ENCODE measurements around the gene EIF2B4. TPM values are rescaled to one million over a fixed set of nuclear protein-coding genes. Genes with fewer than 3 reads are reported as not detected.
"Not testable (repeated sequence)": the region's sequence is repeated elsewhere in the genome, so short reads cannot be mapped to it uniquely, and the experiment has no call there.

EIF2B4 gene
- total RNA-seq, 2 experiments from 2014 or later, result 41.2 to 43.6 TPM

DNA sequence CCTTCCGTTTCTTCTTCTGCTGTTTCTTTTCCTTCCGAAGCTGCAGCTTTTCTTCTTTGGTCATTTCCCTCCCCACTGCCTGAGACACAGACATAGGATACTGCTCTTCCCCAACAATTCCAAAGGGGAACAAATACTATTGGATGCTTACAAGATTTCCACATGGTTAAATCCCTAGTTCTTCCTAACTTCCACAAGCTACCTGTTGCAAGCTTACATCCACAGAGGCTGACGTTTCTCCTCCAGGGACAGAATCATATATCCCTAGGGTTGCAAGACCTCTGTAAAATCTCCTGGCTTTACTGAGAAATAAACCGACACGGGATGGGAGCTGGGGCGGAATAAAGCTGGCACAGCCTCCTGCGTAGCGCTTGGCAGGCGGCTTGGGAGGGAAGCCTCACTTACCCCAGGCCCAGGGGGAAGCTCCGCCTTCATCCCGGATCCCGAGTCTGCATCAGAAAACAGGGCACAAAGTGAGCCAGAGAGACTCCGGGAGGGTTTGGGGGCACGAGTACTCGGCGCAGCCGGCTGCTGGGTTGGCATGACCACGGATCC, 590 bp downstream of the EIF2B4 start:
- H3K4me3 Mint-ChIP-seq, result peak overlapping the region; percentile 89
- no peak for DNase-seq
- no peaks in the 10 kb centered on the region for H3K9me3 Mint-ChIP-seq
- peaks cover 40% of the 10 kb centered on the region for H3K4me1 Mint-ChIP-seq
- H3K27ac Mint-ChIP-seq, result peak overlapping the region; percentile 93
- H3K36me3 Mint-ChIP-seq, result peaks cover 35% of the 10 kb centered on the region
- no peaks in the 10 kb centered on the region for H3K27me3 Mint-ChIP-seq

DNA sequence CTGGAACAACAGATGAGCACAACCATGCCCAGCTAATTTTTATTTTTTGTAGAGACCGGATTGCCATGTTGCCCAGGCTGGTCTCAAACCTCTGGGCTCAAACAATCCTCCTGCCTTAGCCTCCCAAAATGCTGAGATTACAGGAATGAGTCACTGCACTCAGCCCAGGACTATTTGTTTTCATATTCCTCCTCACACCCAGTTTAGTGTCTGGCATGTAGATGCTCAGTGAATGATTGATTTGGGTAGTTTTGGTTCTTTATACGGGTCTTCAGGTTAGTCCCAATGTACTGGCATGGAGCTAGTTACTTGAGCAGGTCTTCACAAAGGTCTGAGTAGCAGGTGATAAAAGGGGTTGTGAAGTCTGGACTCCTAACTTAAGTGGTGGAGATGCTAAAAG, 6.2 kb downstream of the EIF2B4 start:
- no peaks in the 10 kb centered on the region for H3K9me3 Mint-ChIP-seq
- peaks cover 22% of the 10 kb centered on the region for H3K36me3 Mint-ChIP-seq
- DNase-seq, result no peak
- H3K27ac Mint-ChIP-seq, result no peak overlapping the region
- H3K27me3 Mint-ChIP-seq, result no peaks in the 10 kb centered on the region
- H3K4me1 Mint-ChIP-seq, result peaks cover 17% of the 10 kb centered on the region
- H3K4me3 Mint-ChIP-seq, result no peak overlapping the region

DNA sequence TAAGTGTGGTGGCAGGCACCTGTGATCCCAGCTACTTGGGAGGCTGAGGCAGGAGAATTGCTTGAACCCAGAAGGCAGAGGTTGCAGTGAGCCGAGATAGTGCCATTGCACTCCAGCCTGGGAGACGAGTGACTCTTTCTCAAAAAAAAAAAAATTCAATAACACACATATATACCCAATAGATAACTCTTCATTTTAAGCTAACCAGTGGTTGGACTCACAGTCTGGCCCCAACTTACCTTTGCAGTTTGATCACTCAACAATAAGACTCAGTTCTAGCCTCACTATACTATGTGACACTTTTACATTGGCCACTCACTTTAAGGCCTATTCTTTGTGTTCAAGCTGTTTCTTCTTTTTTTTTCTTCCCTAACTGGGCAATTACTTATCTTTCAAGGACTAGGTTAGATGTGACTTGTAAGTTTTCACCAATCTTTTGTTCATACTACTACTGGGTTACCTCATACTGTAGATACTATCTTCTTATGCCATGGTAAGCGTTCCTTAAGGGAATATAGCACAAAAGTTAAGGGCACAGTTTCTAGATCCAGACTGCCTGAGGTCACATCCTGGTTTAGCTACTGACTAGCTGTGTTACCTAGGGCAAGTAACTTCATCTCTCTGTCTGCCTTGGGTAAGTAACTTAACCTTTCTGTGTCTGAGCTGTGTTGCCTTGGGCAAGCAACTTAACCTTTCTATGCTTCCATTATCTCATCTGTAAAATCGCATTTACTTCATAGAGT, 7.3 kb downstream of the EIF2B4 start:
- H3K36me3 Mint-ChIP-seq, result peaks cover 31% of the 10 kb centered on the region
- H3K4me3 Mint-ChIP-seq, result no peak overlapping the region
- no peaks in the 10 kb centered on the region for H3K27me3 Mint-ChIP-seq
- no peak for DNase-seq
- peaks cover 14% of the 10 kb centered on the region for H3K4me1 Mint-ChIP-seq
- H3K27ac Mint-ChIP-seq, result no peak overlapping the region
- peaks cover 2% of the 10 kb centered on the region for H3K9me3 Mint-ChIP-seq

GRCh38 chr2:27356382-27357181, 13.6 kb downstream of the EIF2B4 start, which contains the start of gene GTF3C2:
GTF3C2 (minus strand) TSS chr2:27356764; CDS start chr2:27343554, 13,210 bp downstream.
- peak; percentile 91 for DNase-seq
- H3K4me1 Mint-ChIP-seq, result peaks cover 42% of the 10 kb centered on the region
- H3K9me3 Mint-ChIP-seq, result peaks cover 2% of the 10 kb centered on the region
- peak within 1 kb of the TSS; percentile 97 for H3K4me3 Mint-ChIP-seq
- H3K27ac Mint-ChIP-seq, result peak within 1 kb of the TSS; percentile 100
- no peaks in the 10 kb centered on the region for H3K27me3 Mint-ChIP-seq
- H3K36me3 Mint-ChIP-seq, result peaks cover 35% of the 10 kb centered on the region

- H3K27ac Mint-ChIP-seq, result peak overlapping the region; percentile 100
- H3K27me3 Mint-ChIP-seq, result no peaks in the 10 kb centered on the region
- H3K36me3 Mint-ChIP-seq, result peaks cover 33% of the 10 kb centered on the region
- peak overlapping the region; percentile 97 for H3K4me3 Mint-ChIP-seq
- H3K9me3 Mint-ChIP-seq, result peaks cover 2% of the 10 kb centered on the region
- no peak for DNase-seq
- peaks cover 45% of the 10 kb centered on the region for H3K4me1 Mint-ChIP-seq
Observed at GRCh38 chr2:27356056-27356381, 14.1 kb downstream of the EIF2B4 start.

- peaks cover 25% of the 10 kb centered on the region for H3K36me3 Mint-ChIP-seq
- H3K27me3 Mint-ChIP-seq, result no peaks in the 10 kb centered on the region
- H3K4me3 Mint-ChIP-seq, result peak overlapping the region; percentile 59
- H3K27ac Mint-ChIP-seq, result peak overlapping the region; percentile 12
- H3K4me1 Mint-ChIP-seq, result peaks cover 52% of the 10 kb centered on the region
- DNase-seq, result no peak
- H3K9me3 Mint-ChIP-seq, result peaks cover 2% of the 10 kb centered on the region
Observed at GRCh38 chr2:27354597-27354927, 15.6 kb downstream of the EIF2B4 start.

DNA sequence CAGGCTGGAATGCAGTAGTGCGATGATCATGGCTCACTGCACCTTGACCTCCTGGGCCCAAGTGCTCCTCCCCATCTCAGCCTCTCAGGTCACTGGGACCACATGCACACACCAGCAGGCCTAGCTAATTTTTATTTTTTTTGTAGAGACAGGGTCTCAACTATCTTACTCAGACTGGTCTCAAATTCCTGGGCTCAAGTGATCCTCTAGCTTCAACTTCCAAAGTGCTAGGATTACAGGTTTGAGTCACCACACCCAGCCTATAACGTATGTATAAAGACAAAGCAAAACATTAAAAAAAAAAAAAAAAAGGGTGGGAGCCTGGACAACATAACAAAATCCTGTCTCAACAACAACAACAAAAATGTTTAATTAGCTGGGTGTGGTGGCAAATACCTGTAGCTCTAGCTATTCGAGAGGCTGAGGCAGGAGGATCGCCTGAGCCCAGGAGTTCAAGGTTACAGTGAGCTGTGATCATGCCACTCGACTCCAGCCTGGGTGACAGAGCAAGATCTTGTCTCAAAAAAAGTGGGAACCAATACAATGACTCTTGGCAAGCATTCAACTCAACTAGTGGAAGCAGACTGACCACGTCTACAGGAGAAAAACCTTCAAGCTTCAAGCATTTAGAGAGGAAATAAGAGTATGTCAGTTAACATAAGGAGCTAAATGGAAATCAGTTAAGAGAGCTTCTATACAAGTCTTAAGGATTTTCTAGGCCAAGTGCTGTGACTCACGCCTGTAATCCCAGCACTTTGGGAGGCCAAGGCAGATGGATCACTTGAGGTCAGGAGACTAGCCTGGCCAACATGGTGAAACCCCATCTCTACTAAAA, 16.2 kb downstream of the EIF2B4 start:
- peak overlapping the region; percentile 59 for H3K4me3 Mint-ChIP-seq
- peaks cover 2% of the 10 kb centered on the region for H3K9me3 Mint-ChIP-seq
- peaks cover 28% of the 10 kb centered on the region for H3K36me3 Mint-ChIP-seq
- H3K27ac Mint-ChIP-seq, result peak overlapping the region; percentile 12
- no peaks in the 10 kb centered on the region for H3K27me3 Mint-ChIP-seq
- peaks cover 52% of the 10 kb centered on the region for H3K4me1 Mint-ChIP-seq
- no peak for DNase-seq

DNA sequence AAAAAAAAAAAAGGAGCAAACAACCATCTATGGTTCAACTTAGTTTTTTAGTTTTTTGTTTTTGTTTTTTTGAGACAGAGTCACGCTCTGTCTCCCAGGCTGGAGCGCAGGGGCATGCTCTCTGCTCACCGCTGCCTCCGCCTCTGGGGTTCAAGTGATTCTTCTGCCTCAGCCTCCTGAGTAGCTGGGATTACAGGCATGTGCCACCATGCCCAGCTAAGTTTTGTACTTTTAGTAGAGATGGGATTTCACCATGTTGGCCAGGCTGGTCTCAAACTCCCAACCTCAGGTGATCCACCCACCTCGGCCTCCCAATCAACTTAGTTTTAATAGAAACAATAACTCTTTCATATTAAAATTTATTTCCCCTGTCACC, 16.8 kb downstream of the EIF2B4 start:
- H3K9me3 Mint-ChIP-seq, H3K27me3 Mint-ChIP-seq, DNase-seq, H3K4me3 Mint-ChIP-seq, H3K27ac Mint-ChIP-seq: not testable (repeated sequence)
- H3K36me3 Mint-ChIP-seq, result peaks cover 24% of the 10 kb centered on the region
- H3K4me1 Mint-ChIP-seq, result peaks cover 49% of the 10 kb centered on the region

DNA sequence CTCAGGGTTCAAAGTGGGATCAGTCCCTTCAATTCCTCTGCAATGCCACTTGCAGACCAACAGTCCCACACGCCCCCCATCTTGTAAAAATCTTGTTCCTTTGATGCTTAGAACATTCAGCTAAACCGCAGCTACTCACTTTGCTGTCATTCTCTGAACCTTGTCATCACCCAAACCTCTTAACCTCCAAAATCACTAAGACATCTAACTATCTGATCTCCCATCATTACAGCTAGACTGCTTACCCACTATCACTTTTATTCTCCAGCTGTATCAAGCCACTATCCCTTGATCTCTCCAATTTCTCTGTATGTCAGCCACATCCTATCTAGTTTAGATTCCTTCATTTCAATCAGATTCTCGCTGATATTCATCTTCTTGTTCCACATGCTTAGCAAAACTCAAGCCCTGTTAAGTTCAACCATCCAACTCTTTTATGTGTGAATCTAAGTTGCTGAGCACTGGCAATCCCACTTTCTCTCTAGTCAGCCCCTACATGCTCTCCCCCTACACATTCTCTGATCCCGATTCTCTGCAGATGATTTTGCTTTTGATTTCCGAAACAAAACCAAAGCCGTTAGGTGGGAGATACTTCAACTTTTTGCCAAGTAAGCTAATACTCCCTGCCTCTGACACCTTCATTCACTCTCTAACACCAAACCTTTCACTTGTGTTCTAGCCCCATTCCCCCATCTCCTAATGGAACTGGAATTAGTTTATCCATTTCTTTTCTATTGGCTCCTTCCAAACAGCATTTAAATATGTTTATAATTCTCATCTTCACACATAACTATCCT, 18.1 kb downstream of the EIF2B4 start:
- Mint-ChIP-seq H3K27ac (peak overlapping the region; percentile 46), H3K4me1 (peaks cover 52% of the 10 kb centered on the region), H3K27me3 (no peaks in the 10 kb centered on the region), H3K36me3 (peaks cover 16% of the 10 kb centered on the region), H3K9me3 (no peaks in the 10 kb centered on the region), H3K4me3 (peak overlapping the region; percentile 5)
- DNase-seq, result no peak

DNA sequence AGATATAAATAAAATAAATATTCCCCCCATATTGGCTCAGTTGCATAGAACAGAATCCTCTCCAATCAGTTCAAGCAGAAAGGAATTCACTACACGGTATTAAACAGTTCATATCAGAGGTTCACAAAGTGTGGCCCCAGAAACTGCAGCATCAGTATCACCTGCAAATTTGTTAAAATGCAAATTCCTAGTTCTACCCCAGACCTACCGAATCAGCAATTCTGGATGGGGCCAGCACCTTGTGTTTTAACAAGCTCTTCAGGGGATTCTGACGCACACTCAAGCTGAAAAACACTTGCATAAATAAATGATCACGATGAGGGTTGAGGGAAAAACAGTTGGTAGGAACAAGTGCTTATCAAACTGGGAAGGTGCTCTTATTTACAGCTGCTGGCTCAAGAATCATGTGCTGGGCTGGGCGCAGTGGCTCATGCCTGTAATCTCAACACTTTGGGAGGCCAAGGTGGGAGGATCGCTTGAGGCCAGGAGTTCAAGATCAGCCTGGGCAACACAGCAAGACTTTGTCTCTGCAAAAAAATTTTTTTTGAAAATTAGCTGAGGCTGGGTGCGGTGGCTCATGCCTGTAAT, 19.9 kb downstream of the EIF2B4 start:
- Mint-ChIP-seq H3K36me3 (peaks cover 15% of the 10 kb centered on the region), H3K27me3 (no peaks in the 10 kb centered on the region), H3K4me1 (peaks cover 50% of the 10 kb centered on the region), H3K9me3 (no peaks in the 10 kb centered on the region), H3K27ac (peak overlapping the region; percentile 4), H3K4me3 (no peak overlapping the region)
- no peak for DNase-seq

- Mint-ChIP-seq H3K4me1 (peaks cover 27% of the 10 kb centered on the region), H3K9me3 (no peaks in the 10 kb centered on the region), H3K27ac (no peak overlapping the region), H3K4me3 (no peak overlapping the region), H3K36me3 (peaks cover 10% of the 10 kb centered on the region), H3K27me3 (no peaks in the 10 kb centered on the region)
- no peak for DNase-seq
Observed at GRCh38 chr2:27347641-27348040, 22.5 kb downstream of the EIF2B4 start.

DNA sequence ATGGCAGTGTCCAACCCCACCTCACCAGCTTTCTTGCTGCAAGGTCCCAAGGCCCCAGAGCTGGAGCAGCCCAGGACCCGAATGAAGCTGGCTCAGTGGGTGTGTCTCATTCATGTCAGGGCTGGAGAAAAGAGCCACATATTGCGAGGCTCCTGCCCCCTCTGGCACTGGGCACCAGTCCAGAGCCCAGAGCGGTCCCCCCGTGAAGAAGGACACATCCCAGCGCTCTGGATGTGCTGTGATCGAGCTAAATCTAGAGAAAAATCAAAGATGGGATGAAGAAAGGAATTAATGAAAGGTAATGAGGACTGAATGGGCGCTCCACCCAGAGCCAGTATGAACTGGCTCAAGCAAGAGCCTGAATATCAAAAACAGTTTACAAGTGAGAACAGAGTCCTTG, 34.0 kb downstream of the EIF2B4 start:
- Mint-ChIP-seq H3K27me3 (no peaks in the 10 kb centered on the region), H3K9me3 (no peaks in the 10 kb centered on the region), H3K4me1 (no peaks in the 10 kb centered on the region), H3K4me3 (no peak overlapping the region), H3K27ac (no peak overlapping the region), H3K36me3 (peaks cover 21% of the 10 kb centered on the region)
- DNase-seq, result no peak

GRCh38 chr2:27335311-27335710, 34.8 kb downstream of the EIF2B4 start:
- H3K36me3 Mint-ChIP-seq, result peaks cover 17% of the 10 kb centered on the region
- H3K27ac Mint-ChIP-seq, result no peak overlapping the region
- DNase-seq, result no peak

GRCh38 chr2:27324720-27325119, 45.4 kb downstream of the EIF2B4 start:
- peaks cover 23% of the 10 kb centered on the region for H3K36me3 Mint-ChIP-seq
- H3K27ac Mint-ChIP-seq, result peak overlapping the region; percentile 10
- H3K4me3 Mint-ChIP-seq, result peak overlapping the region; percentile 37
- no peak for DNase-seq
- no peaks in the 10 kb centered on the region for H3K27me3 Mint-ChIP-seq
- no peaks in the 10 kb centered on the region for H3K9me3 Mint-ChIP-seq
- peaks cover 16% of the 10 kb centered on the region for H3K4me1 Mint-ChIP-seq

More at GRCh38 chr2:27335311-27335710, 34.8 kb downstream of the EIF2B4 start:
- no peaks in the 10 kb centered on the region for H3K4me1 Mint-ChIP-seq
- no peak overlapping the region for H3K4me3 Mint-ChIP-seq
- H3K27me3 Mint-ChIP-seq, result no peaks in the 10 kb centered on the region
- H3K9me3 Mint-ChIP-seq, result no peaks in the 10 kb centered on the region

Measured in activated naive CD8-positive, alpha-beta T cell treated with anti-CD3 and anti-CD28 coated beads for 36 hours (primary cell).